Body of pancreas (tissue), 4 donors: Measurements from ENCODE around the gene FAM83F.

ENCODE experiments used
- CTCF ChIP-seq, 7 experiments: fragments of 450-650 bp in 4 of 7; fragments of 200-600 bp in 3 of 7; sonication (generic) in 3 of 7; IDR thresholded peaks; one replicate each; pipeline ENCODE4 v1.5.1; 2016 to 2019; ENCODE audit warnings: antibody characterized with exemption in 7 of 7
- POLR2A ChIP-seq, 3 donors: fragments of 450-650 bp; IDR thresholded peaks; one replicate each; pipeline ENCODE4 v1.6.1; 2016; ENCODE audit warnings: antibody characterized with exemption in 3 of 3, mild to moderate bottlenecking in 2 of 3

DNA sequence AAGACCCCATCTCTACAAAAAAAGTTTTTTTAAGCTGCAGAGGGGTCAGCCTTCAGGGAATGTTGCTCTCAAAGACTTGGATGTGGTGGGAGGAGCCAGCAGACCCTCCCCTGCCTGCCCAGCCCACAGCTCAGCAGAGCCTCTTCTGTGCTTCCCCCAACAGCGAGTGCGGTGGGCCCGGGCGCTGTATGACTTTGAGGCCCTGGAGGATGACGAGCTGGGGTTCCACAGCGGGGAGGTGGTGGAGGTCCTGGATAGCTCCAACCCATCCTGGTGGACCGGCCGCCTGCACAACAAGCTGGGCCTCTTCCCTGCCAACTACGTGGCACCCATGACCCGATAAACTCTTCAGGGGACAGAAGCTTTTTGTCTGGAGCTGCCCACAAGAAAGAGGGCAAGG lies 24.0 kb upstream of the FAM83F start:
- TF ChIP-seq CTCF (IDR thresholded peaks at IDR 0.05) (no peak), POLR2A (IDR thresholded peaks at IDR 0.05) (no peak)
